RWPE2 (cell line): ENCODE measurements around the gene CXCL14.

Experiments
- ATAC-seq: fragments of 200-7000 bp; cut with Tn5 transposase; 3 replicates; pipeline ENCODE4 v1.9.1; 2021; ENCODE audit warnings: low read depth
- DNase-seq: peaks from one replicate; pipeline ENCODE4 v3.0.0-alpha.2; 2020; ENCODE audit warnings: low spot score
- H3K27ac ChIP-seq: fragments of 450-650 bp; 2 replicates; pipeline ENCODE4 v1.5.1; 2017; ENCODE audit warnings: mild to moderate bottlenecking; ENCODE audit not compliant: poor library complexity, severe bottlenecking
- H3K27me3 ChIP-seq: fragments of 250-450 bp; sonication (Bioruptor Pico); 2 replicates; pipeline ENCODE4 v1.5.1; 2021; ENCODE audit warnings: mild to moderate bottlenecking, moderate library complexity; ENCODE audit not compliant: insufficient read depth, poor library complexity, severe bottlenecking
- H3K36me3 ChIP-seq: fragments of 250-450 bp; sonication (Bioruptor Pico); 2 replicates; pipeline ENCODE4 v1.5.1; 2020; ENCODE audit warnings: low read depth, mild to moderate bottlenecking, moderate library complexity
- H3K4me1 ChIP-seq: fragments of 250-450 bp; sonication (Bioruptor Pico); 2 replicates; pipeline ENCODE4 v1.5.1; 2021; ENCODE audit warnings: mild to moderate bottlenecking, moderate library complexity; ENCODE audit not compliant: insufficient read depth, poor library complexity, severe bottlenecking
- H3K4me3 ChIP-seq: fragments of 250-450 bp; sonication (Bioruptor Pico); 2 replicates; pipeline ENCODE4 v1.5.1; 2021; ENCODE audit warnings: mild to moderate bottlenecking, moderate library complexity; ENCODE audit not compliant: severe bottlenecking
- H3K9me3 ChIP-seq: fragments of 250-450 bp; sonication (Bioruptor Pico); 2 replicates; pipeline ENCODE4 v1.5.1; 2021; ENCODE audit warnings: mild to moderate bottlenecking, moderate library complexity; ENCODE audit not compliant: severe bottlenecking
- CTCF ChIP-seq: fragments of 450-650 bp; IDR thresholded peaks from one replicate; pipeline ENCODE4 v1.5.1; 2017; ENCODE audit warnings: mild to moderate bottlenecking, moderate library complexity; ENCODE audit not compliant: poor library complexity, severe bottlenecking

CXCL14 gene

GRCh38 chr5:135541807-135542502 is 36.8 kb downstream of the CXCL14 start:
- Histone ChIP-seq H3K36me3 (no peaks in the 10 kb centered on the region), H3K27ac (no peak overlapping the region), H3K9me3 (no peaks in the 10 kb centered on the region), H3K27me3 (peaks cover 35% of the 10 kb centered on the region), H3K4me1 (no peaks in the 10 kb centered on the region), H3K4me3 (no peak overlapping the region)
- ATAC-seq (no peak), DNase-seq (peak; percentile 52)
- no peak for TF ChIP-seq CTCF

GRCh38 chr5:135539430-135540005 is 39.3 kb downstream of the CXCL14 start:
- H3K36me3 ChIP-seq = no peaks in the 10 kb centered on the region
- ATAC-seq = no peak
- no peaks in the 10 kb centered on the region for H3K4me1 ChIP-seq
- H3K27me3 ChIP-seq = peaks cover 53% of the 10 kb centered on the region
- no peak overlapping the region for H3K4me3 ChIP-seq
- DNase-seq = peak; percentile 29
- TF ChIP-seq CTCF = no peak
- no peaks in the 10 kb centered on the region for H3K9me3 ChIP-seq
- no peak overlapping the region for H3K27ac ChIP-seq

- no peak overlapping the region for H3K4me3 ChIP-seq
- no peak overlapping the region for H3K27ac ChIP-seq
- no peaks in the 10 kb centered on the region for H3K36me3 ChIP-seq
- TF ChIP-seq CTCF = no peak
- peaks cover 48% of the 10 kb centered on the region for H3K27me3 ChIP-seq
- ATAC-seq (no peak), DNase-seq (peak; percentile 41)
- no peaks in the 10 kb centered on the region for H3K9me3 ChIP-seq
- H3K4me1 ChIP-seq = no peaks in the 10 kb centered on the region
Measured at GRCh38 chr5:135538261-135538660, 40.5 kb downstream of the CXCL14 start.

GRCh38 chr5:135537745-135538144 is 41.0 kb downstream of the CXCL14 start:
- no peak for ATAC-seq
- Histone ChIP-seq H3K27me3 (peaks cover 43% of the 10 kb centered on the region), H3K4me1 (no peaks in the 10 kb centered on the region), H3K4me3 (no peak overlapping the region), H3K27ac (no peak overlapping the region), H3K9me3 (no peaks in the 10 kb centered on the region), H3K36me3 (no peaks in the 10 kb centered on the region)
- no peak for TF ChIP-seq CTCF
- DNase-seq = no peak

GRCh38 chr5:135537271-135537670 is 41.5 kb downstream of the CXCL14 start:
- DNase-seq = peak; percentile 41
- no peak for ATAC-seq
- peaks cover 45% of the 10 kb centered on the region for H3K27me3 ChIP-seq
- no peak for TF ChIP-seq CTCF
- H3K9me3 ChIP-seq = no peaks in the 10 kb centered on the region
- no peak overlapping the region for H3K27ac ChIP-seq
- H3K36me3 ChIP-seq = no peaks in the 10 kb centered on the region
- H3K4me3 ChIP-seq = no peak overlapping the region
- no peaks in the 10 kb centered on the region for H3K4me1 ChIP-seq
